Glutamatergic neuron (in vitro differentiated cells): ENCODE results near the gene PHRF1. TPM values are rescaled to one million over a fixed set of nuclear protein-coding genes. Genes with fewer than 3 reads are reported as not detected.

Experiments
- DNase-seq: peaks from one replicate; pipeline ENCODE4 v3.0.0; 2022
- H3K27ac Mint-ChIP-seq: one replicate; pipeline ENCODE4 v1.8.0; 2020; ENCODE audit warnings: mild to moderate bottlenecking, mixed read lengths, inconsistent platforms; ENCODE audit not compliant: unreplicated experiment
- H3K27me3 Mint-ChIP-seq: one replicate; pipeline ENCODE4 v1.8.0; 2020; ENCODE audit warnings: mild to moderate bottlenecking, moderate library complexity, mixed read lengths, inconsistent platforms; ENCODE audit not compliant: unreplicated experiment
- H3K36me3 Mint-ChIP-seq: one replicate; pipeline ENCODE4 v1.8.0; 2020; ENCODE audit warnings: mild to moderate bottlenecking, mixed read lengths, inconsistent platforms; ENCODE audit not compliant: unreplicated experiment
- H3K4me1 Mint-ChIP-seq: one replicate; pipeline ENCODE4 v1.8.0; 2020; ENCODE audit warnings: mild to moderate bottlenecking, low read depth, mixed read lengths, inconsistent platforms; ENCODE audit not compliant: unreplicated experiment
- H3K4me3 Mint-ChIP-seq: one replicate; pipeline ENCODE4 v1.8.0; 2020; ENCODE audit warnings: mild to moderate bottlenecking, mixed read lengths, inconsistent platforms; ENCODE audit not compliant: unreplicated experiment
- H3K9me3 Mint-ChIP-seq: one replicate; pipeline ENCODE4 v1.8.0; 2020; ENCODE audit warnings: mild to moderate bottlenecking, moderate library complexity, mixed read lengths, inconsistent platforms; ENCODE audit not compliant: unreplicated experiment
- CTCF ChIP-seq: fragments of 200-600 bp; sonication (generic); IDR thresholded peaks from one replicate; pipeline ENCODE4 v1.5.0; 2021; ENCODE audit not compliant: partially characterized antibody, unreplicated experiment
- total RNA-seq: library from RNA; stranded (reverse); fragmentation: NEBNext Ultra II Directional; extraction: Animal tissue kit (Norgen Biotek cat#: 25700); gene quantifications from one replicate; pipeline ENCODE4 v1.2.1, GENCODE V29; 2021; ENCODE audit not compliant: unreplicated experiment

The PHRF1 gene
- total RNA-seq, 1 donor from 2014 or later, result 41.6 TPM

- Mint-ChIP-seq H3K36me3 (no peaks in the 10 kb centered on the region), H3K27ac (peak overlapping the region; percentile 65), H3K27me3 (peaks cover 6% of the 10 kb centered on the region), H3K4me3 (peak overlapping the region; percentile 5), H3K9me3 (peaks cover 4% of the 10 kb centered on the region), H3K4me1 (peaks cover 15% of the 10 kb centered on the region)
- no peak for TF ChIP-seq CTCF
- DNase-seq, result no peak
These were observed 5.1 kb downstream of the PHRF1 start for GRCh38 chr11:581342-581741.

- no peak for TF ChIP-seq CTCF
- H3K27me3 Mint-ChIP-seq, result peaks cover 6% of the 10 kb centered on the region
- H3K4me3 Mint-ChIP-seq, result no peak overlapping the region
- peaks cover 15% of the 10 kb centered on the region for H3K4me1 Mint-ChIP-seq
- no peak for DNase-seq
- peak overlapping the region; percentile 28 for H3K27ac Mint-ChIP-seq
- H3K36me3 Mint-ChIP-seq, result no peaks in the 10 kb centered on the region
- peaks cover 4% of the 10 kb centered on the region for H3K9me3 Mint-ChIP-seq
These were observed 5.5 kb downstream of the PHRF1 start for GRCh38 chr11:581752-582151.

GRCh38 chr11:584287-584686 is 8.0 kb downstream of the PHRF1 start:
- Mint-ChIP-seq H3K4me1 (peaks cover 7% of the 10 kb centered on the region), H3K9me3 (peaks cover 1% of the 10 kb centered on the region), H3K27ac (no peak overlapping the region), H3K4me3 (no peak overlapping the region), H3K36me3 (no peaks in the 10 kb centered on the region), H3K27me3 (peaks cover 3% of the 10 kb centered on the region)
- DNase-seq, result no peak
- no peak for TF ChIP-seq CTCF

- no peak for DNase-seq
- no peak overlapping the region for H3K4me3 Mint-ChIP-seq
- no peak for TF ChIP-seq CTCF
- H3K27ac Mint-ChIP-seq, result no peak overlapping the region
- no peaks in the 10 kb centered on the region for H3K36me3 Mint-ChIP-seq
- peaks cover 4% of the 10 kb centered on the region for H3K9me3 Mint-ChIP-seq
- H3K4me1 Mint-ChIP-seq, result peaks cover 2% of the 10 kb centered on the region
- H3K27me3 Mint-ChIP-seq, result peaks cover 4% of the 10 kb centered on the region
These were observed 10.4 kb downstream of the PHRF1 start for GRCh38 chr11:586376-587316.

GRCh38 chr11:587546-587945 is 11.3 kb downstream of the PHRF1 start:
- TF ChIP-seq CTCF, result no peak
- Mint-ChIP-seq H3K9me3 (peaks cover 4% of the 10 kb centered on the region), H3K4me3 (no peak overlapping the region), H3K27ac (no peak overlapping the region), H3K4me1 (no peaks in the 10 kb centered on the region), H3K27me3 (peaks cover 4% of the 10 kb centered on the region), H3K36me3 (no peaks in the 10 kb centered on the region)
- no peak for DNase-seq
